Measurements from ENCODE around the gene RNF166.

GRCh38 chr16:88661468-88661867 lies 44.7 kb downstream of the RNF166 start:
- TF ChIP-seq SUZ12 (IDR thresholded peaks at IDR 0.05; ENCODE audit: extremely low read depth, insufficient read depth, insufficient read length) (no peak), ZNF274 (IDR thresholded peaks at IDR 0.05; ENCODE audit: low read depth, low read length) (no peak), YY1 (IDR thresholded peaks at IDR 0.05; ENCODE audit: insufficient read depth, insufficient read length) (no peak)
